IPS-11a (cell line): ENCODE data around the gene SASS6.

Source experiments
- H3K4me3 ChIP-seq: one replicate; pipeline ENCODE4 v1.5.1; 2013; ENCODE audit warnings: low read depth, low read length, control low read depth

Gene SASS6

GRCh38 chr1:100109554-100110066, 23.1 kb downstream of the SASS6 start:
- no peak overlapping the region for H3K4me3 ChIP-seq

GRCh38 chr1:100107696-100108095, 25.0 kb downstream of the SASS6 start:
- H3K4me3 ChIP-seq = no peak overlapping the region

- H3K4me3 ChIP-seq = no peak overlapping the region
Measured at GRCh38 chr1:100101564-100101963, 31.2 kb downstream of the SASS6 start.

GRCh38 chr1:100100202-100100601, 32.5 kb downstream of the SASS6 start:
- no peak overlapping the region for H3K4me3 ChIP-seq

- H3K4me3 ChIP-seq = no peak overlapping the region
Measured at GRCh38 chr1:100090471-100090870, 42.3 kb downstream of the SASS6 start.

- H3K4me3 ChIP-seq = no peak overlapping the region
Measured at GRCh38 chr1:100089082-100089481, 43.6 kb downstream of the SASS6 start.

GRCh38 chr1:100087396-100087795, 45.3 kb downstream of the SASS6 start:
- H3K4me3 ChIP-seq = no peak overlapping the region

- no peak overlapping the region for H3K4me3 ChIP-seq
Measured at GRCh38 chr1:100080331-100080730, 52.4 kb downstream of the SASS6 start.

- H3K4me3 ChIP-seq = no peak overlapping the region
Measured at GRCh38 chr1:100077531-100077930, 55.2 kb downstream of the SASS6 start.

- H3K4me3 ChIP-seq = no peak overlapping the region
Measured at GRCh38 chr1:100076744-100077143, 56.0 kb downstream of the SASS6 start.

- no peak overlapping the region for H3K4me3 ChIP-seq
Measured at GRCh38 chr1:100076319-100076718, 56.4 kb downstream of the SASS6 start.

- no peak overlapping the region for H3K4me3 ChIP-seq
Measured at GRCh38 chr1:100075773-100076172, 57.0 kb downstream of the SASS6 start.

GRCh38 chr1:100074604-100075395, 57.9 kb downstream of the SASS6 start:
- no peak overlapping the region for H3K4me3 ChIP-seq

GRCh38 chr1:100073531-100073930, 59.2 kb downstream of the SASS6 start:
- no peak overlapping the region for H3K4me3 ChIP-seq

GRCh38 chr1:100070201-100070939, 62.4 kb downstream of the SASS6 start:
- no peak overlapping the region for H3K4me3 ChIP-seq

- H3K4me3 ChIP-seq = no peak overlapping the region
Measured at GRCh38 chr1:100065969-100066227, 66.8 kb downstream of the SASS6 start.

- no peak overlapping the region for H3K4me3 ChIP-seq
Measured at GRCh38 chr1:100065183-100065968, 67.4 kb downstream of the SASS6 start.

- no peak overlapping the region for H3K4me3 ChIP-seq
Measured at GRCh38 chr1:100061681-100062080, 71.0 kb downstream of the SASS6 start.

GRCh38 chr1:100053727-100054126, 79.0 kb downstream of the SASS6 start:
- no peak overlapping the region for H3K4me3 ChIP-seq

- no peak overlapping the region for H3K4me3 ChIP-seq
Measured at GRCh38 chr1:100053119-100053518, 79.6 kb downstream of the SASS6 start.

- no peak overlapping the region for H3K4me3 ChIP-seq
Measured at GRCh38 chr1:100051893-100052292, 80.8 kb downstream of the SASS6 start.

GRCh38 chr1:100051401-100051800, 81.3 kb downstream of the SASS6 start:
- H3K4me3 ChIP-seq = no peak overlapping the region
